ENCODE data around the gene SLC22A5.

DNA sequence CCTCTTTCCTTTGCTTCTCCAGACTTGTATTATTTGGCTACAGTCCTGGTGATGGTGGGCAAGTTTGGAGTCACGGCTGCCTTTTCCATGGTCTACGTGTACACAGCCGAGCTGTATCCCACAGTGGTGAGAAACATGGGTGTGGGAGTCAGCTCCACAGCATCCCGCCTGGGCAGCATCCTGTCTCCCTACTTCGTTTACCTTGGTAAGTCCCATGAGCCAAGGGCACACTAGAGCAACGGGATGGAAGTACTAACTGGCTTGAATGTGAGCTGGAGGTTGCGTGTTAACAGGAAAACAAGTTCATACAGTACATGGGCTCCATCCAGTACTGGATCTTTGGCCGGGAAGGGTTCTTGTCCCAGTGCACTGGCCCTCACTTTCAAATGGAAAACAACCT is 22.9 kb downstream of the SLC22A5 start:
- TF ChIP-seq, protein P1, sequence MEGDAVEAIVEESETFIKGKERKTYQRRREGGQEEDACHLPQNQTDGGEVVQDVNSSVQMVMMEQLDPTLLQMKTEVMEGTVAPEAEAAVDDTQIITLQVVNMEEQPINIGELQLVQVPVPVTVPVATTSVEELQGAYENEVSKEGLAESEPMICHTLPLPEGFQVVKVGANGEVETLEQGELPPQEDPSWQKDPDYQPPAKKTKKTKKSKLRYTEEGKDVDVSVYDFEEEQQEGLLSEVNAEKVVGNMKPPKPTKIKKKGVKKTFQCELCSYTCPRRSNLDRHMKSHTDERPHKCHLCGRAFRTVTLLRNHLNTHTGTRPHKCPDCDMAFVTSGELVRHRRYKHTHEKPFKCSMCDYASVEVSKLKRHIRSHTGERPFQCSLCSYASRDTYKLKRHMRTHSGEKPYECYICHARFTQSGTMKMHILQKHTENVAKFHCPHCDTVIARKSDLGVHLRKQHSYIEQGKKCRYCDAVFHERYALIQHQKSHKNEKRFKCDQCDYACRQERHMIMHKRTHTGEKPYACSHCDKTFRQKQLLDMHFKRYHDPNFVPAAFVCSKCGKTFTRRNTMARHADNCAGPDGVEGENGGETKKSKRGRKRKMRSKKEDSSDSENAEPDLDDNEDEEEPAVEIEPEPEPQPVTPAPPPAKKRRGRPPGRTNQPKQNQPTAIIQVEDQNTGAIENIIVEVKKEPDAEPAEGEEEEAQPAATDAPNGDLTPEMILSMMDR (IDR thresholded peaks at IDR 0.05 in 2 of 3, conservative IDR thresholded peaks at IDR 0.05 in 1 of 3; ENCODE audit: control insufficient read depth in 2 of 3, extremely low read depth in 1 of 3, insufficient read depth in 1 of 3, low read depth in 3 of 3, low read length in 3 of 3): no peak
- TF ChIP-seq, protein P2, sequence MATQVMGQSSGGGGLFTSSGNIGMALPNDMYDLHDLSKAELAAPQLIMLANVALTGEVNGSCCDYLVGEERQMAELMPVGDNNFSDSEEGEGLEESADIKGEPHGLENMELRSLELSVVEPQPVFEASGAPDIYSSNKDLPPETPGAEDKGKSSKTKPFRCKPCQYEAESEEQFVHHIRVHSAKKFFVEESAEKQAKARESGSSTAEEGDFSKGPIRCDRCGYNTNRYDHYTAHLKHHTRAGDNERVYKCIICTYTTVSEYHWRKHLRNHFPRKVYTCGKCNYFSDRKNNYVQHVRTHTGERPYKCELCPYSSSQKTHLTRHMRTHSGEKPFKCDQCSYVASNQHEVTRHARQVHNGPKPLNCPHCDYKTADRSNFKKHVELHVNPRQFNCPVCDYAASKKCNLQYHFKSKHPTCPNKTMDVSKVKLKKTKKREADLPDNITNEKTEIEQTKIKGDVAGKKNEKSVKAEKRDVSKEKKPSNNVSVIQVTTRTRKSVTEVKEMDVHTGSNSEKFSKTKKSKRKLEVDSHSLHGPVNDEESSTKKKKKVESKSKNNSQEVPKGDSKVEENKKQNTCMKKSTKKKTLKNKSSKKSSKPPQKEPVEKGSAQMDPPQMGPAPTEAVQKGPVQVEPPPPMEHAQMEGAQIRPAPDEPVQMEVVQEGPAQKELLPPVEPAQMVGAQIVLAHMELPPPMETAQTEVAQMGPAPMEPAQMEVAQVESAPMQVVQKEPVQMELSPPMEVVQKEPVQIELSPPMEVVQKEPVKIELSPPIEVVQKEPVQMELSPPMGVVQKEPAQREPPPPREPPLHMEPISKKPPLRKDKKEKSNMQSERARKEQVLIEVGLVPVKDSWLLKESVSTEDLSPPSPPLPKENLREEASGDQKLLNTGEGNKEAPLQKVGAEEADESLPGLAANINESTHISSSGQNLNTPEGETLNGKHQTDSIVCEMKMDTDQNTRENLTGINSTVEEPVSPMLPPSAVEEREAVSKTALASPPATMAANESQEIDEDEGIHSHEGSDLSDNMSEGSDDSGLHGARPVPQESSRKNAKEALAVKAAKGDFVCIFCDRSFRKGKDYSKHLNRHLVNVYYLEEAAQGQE (IDR thresholded peaks at IDR 0.05; ENCODE audit: low read depth, low read length): no peak
- TF ChIP-seq HDAC2 (IDR thresholded peaks at IDR 0.05) (no peak), RAD21 (IDR thresholded peaks at IDR 0.05; ENCODE audit: insufficient read depth, low read depth, low read length) (no peak), MXI1 (IDR thresholded peaks at IDR 0.05; ENCODE audit: low read depth, low read length) (no peak), NRF1 (conservative IDR thresholded peaks at IDR 0.05; ENCODE audit: low read depth, low read length) (no peak)

Measured in GM12878 (cell line).